Measurements from ENCODE around the gene IGSF8.

GRCh38 chr1:160105155-160105554 lies 6.7 kb upstream of the IGSF8 start:
- TF ChIP-seq EZH2 (IDR thresholded peaks at IDR 0.05) (no peak), POLR2AphosphoS5 (IDR thresholded peaks at IDR 0.05; ENCODE audit: borderline replicate concordance, low read depth, low read length) (no peak), FOXP2 (optimal IDR thresholded peaks at IDR 0.05; ENCODE audit: control extremely low read depth, extremely low read length, insufficient read depth) (no peak)

All from SK-N-MC (cell line).